ENCODE measurements around the gene MAPK1IP1L. TPM values are rescaled to one million over a fixed set of nuclear protein-coding genes. Genes with fewer than 3 reads are reported as not detected.

Gene MAPK1IP1L
- total and polyA plus RNA-seq, 4 donors, result 28.2 to 101 (median 62.7) TPM

DNA sequence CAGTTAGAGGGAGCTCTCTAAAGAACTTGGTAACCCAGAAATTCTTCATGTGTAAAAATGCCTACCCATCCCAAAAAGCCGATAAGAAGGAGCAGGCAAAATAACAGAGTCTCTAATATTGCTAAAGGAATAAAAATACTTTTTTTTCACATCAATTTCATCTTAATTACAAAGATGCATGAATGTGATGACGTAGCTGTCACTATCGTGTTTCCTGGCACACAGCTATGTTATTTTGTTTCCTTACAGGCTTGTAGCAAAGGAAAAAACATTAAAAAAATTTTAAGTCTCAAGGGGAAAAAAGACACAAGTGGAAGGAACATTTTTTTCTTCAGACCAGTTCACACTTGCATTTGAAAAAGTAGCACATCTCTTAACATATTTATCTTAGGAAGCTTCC is 67.3 kb downstream of the MAPK1IP1L start:
- intact Hi-C loops (cut with DNase I), result no loop called here
- no peaks in the 10 kb centered on the region for H3K4me1 ChIP-seq (ENCODE audit: control insufficient read depth in 1 of 2, insufficient read depth in 2 of 2, low read length in 2 of 2)
- WGBS, 2 donors, result 33 to 44% methylated on average over 3 of the region's 3 CpGs
- H3K9me3 ChIP-seq (ENCODE audit: control insufficient read depth, low read length), result no peaks in the 10 kb centered on the region
- no peaks in the 10 kb centered on the region for H3K27me3 ChIP-seq (ENCODE audit: control insufficient read depth in 1 of 2, insufficient read depth in 2 of 2, low read length in 1 of 2)
- H3K36me3 ChIP-seq (ENCODE audit: control insufficient read depth in 1 of 2, insufficient read depth in 2 of 2, low read length in 1 of 2), result no peaks in the 10 kb centered on the region
- no peak overlapping the region for H3K27ac ChIP-seq (ENCODE audit: low read depth in 1 of 2, low read length in 2 of 2)
- DNase-seq (no peak), ATAC-seq (ENCODE audit: low FRiP score) (no peak)
- H3K4me3 ChIP-seq (ENCODE audit: low read length in 2 of 2), result no peak overlapping the region

Other genes starting within 250 kb of the MAPK1IP1L start
- gene GCH1, start 148.8 kb upstream of the MAPK1IP1L start, total RNA-seq, result 1 to 10 TPM; 6.0 to 7.4 TPM
- gene GCH1, start 148.8 kb upstream of the MAPK1IP1L start, polyA plus RNA-seq, result 10 to 100 TPM in 1 of 2 donors, 1 to 10 TPM in 1; 1.3 to 10.4 TPM
- 1 to 10 TPM; 2.0 to 2.6 TPM for gene WDHD1, start 24.5 kb upstream of the MAPK1IP1L start, total RNA-seq
- gene WDHD1, start 24.5 kb upstream of the MAPK1IP1L start, polyA plus RNA-seq, result under 1 TPM; 0.25 to 0.61 TPM
- 10 to 100 TPM; 22.6 to 32.8 TPM for gene SOCS4, start 24.4 kb upstream of the MAPK1IP1L start, total RNA-seq
- gene SOCS4, start 24.4 kb upstream of the MAPK1IP1L start, polyA plus RNA-seq, result 1 to 10 TPM; 7.6 to 9.5 TPM
- gene LGALS3, start 77.6 kb downstream of the MAPK1IP1L start, total RNA-seq, result 100 to 1,000 TPM; 104 to 155 TPM
- 100 to 1,000 TPM; 272 to 547 TPM for gene LGALS3, start 77.6 kb downstream of the MAPK1IP1L start, polyA plus RNA-seq
- under 1 TPM in 1 of 2 donors, not detected in 1; 0.63 TPM for gene DLGAP5, start 139.9 kb downstream of the MAPK1IP1L start, total RNA-seq
- 1 to 10 TPM in 1 of 2 donors, under 1 TPM in 1; 0.13 to 1.1 TPM for gene DLGAP5, start 139.9 kb downstream of the MAPK1IP1L start, polyA plus RNA-seq
- gene FBXO34, start 219.8 kb downstream of the MAPK1IP1L start, total RNA-seq, result 10 to 100 TPM; 22.2 to 23.1 TPM
- 1 to 10 TPM; 7.8 to 9.2 TPM for gene FBXO34, start 219.8 kb downstream of the MAPK1IP1L start, polyA plus RNA-seq

All from aorta (tissue), 5 donors.